Stimulated activated CD4-positive, alpha-beta T cell treated with anti-CD3 and anti-CD28 coated beads, TNF-alpha, amount 100 ng/mL, for 48 hours (primary cell): ENCODE measurements around the gene DHX35.
A peak's percentile ranks its signal among the peaks of the same experiment; 100 is the strongest.

ENCODE experiments used
- DNase-seq, 3 donors: peaks; one replicate each; pipeline ENCODE4 v3.0.0-alpha.2; 2020; ENCODE audit warnings: low read depth in 3 of 3

The DHX35 gene

GRCh38 chr20:38962044-38962927 is at the start of gene DHX35:
Gene DHX35 (plus strand): TSS chr20:38962344. CDS start chr20:38962368, 24 bp downstream.
- peak; percentile 97 to 99 (median 97) for DNase-seq

DNA sequence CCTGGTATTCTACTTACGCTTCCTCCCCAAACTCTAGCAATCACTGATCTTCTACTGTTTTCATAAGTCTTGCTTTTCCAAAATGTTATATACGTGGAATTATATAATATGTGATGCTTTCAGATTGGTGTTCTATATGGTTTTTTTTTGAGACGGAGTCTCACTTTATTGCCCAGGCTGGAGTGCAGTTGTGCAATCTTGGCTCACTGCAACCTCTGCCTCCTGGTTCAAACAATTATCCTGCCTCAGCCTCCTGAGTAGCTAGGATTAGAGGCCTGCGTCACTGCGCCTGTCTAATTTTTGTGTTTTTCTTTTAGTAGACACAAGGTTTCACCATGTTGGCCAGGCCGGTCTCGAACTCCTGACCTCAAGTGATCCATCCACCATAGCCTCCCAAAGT is 46.8 kb upstream of the DHX35 start:
- no peak for DNase-seq

DNA sequence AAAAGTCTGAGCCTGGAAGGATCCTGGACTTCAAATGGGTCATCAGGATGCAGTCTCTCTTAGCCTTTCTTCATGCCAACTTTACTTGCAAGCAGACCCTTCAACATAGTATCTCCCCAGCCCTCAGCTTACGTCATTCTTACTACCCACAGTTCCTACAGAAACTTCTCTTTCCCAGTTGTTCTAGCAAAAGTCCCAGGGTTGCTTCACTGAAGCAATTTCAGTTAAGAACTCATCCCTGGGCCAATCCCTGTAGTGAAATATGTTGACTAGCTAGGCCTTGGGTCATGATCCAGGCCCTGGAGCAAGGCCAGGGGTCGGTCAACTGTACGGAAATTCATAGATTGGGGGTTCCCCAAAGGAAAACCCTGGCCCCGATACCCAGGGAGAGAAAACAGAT is 44.5 kb upstream of the DHX35 start:
- no peak for DNase-seq

GRCh38 chr20:38918172-38918571 is 44.0 kb upstream of the DHX35 start:
- no peak for DNase-seq

DNA sequence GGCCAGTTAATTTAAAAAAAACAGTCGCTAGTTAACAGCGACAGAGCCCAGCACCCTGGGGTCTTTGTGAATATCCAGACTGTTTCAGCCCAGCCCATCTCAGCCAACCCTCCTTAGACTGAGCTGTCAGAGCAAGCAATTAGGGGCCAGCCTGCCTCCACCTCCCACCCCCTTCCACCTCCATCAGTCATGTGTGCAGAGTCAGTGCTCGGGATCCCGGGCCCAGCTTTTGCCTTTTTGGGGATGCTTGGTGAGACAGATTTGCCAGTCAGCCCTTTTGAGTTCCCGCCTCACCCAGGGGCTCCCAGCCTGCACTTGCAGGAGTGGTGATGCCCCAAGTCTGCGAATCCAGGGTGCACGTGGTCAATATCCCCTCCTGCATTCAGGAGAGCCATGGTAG is 42.5 kb upstream of the DHX35 start:
- DNase-seq, result no peak

- DNase-seq, result no peak
Observed at GRCh38 chr20:38920411-38920810, 41.7 kb upstream of the DHX35 start.

DNA sequence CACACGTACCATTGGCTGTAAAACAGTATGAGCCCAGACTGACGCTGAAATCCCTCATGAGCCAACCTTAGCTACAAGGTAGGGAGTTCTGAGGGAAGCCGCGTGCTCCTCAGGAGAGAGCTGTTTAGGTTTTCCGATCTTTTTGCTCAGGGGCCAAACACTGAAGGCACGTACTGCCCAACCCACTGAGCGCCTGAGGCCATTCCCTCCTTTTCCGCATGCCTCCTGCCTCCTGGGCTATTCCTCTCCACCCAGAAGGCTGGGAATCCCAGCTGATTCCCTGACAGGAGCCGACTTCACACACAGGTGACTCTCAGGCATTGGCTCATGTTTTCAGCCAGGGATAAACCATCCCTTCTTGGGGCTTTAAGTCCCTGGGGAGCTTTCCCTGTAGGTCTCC is 41.3 kb upstream of the DHX35 start:
- no peak for DNase-seq

GRCh38 chr20:38924718-38925117 is 37.4 kb upstream of the DHX35 start:
- no peak for DNase-seq

DNA sequence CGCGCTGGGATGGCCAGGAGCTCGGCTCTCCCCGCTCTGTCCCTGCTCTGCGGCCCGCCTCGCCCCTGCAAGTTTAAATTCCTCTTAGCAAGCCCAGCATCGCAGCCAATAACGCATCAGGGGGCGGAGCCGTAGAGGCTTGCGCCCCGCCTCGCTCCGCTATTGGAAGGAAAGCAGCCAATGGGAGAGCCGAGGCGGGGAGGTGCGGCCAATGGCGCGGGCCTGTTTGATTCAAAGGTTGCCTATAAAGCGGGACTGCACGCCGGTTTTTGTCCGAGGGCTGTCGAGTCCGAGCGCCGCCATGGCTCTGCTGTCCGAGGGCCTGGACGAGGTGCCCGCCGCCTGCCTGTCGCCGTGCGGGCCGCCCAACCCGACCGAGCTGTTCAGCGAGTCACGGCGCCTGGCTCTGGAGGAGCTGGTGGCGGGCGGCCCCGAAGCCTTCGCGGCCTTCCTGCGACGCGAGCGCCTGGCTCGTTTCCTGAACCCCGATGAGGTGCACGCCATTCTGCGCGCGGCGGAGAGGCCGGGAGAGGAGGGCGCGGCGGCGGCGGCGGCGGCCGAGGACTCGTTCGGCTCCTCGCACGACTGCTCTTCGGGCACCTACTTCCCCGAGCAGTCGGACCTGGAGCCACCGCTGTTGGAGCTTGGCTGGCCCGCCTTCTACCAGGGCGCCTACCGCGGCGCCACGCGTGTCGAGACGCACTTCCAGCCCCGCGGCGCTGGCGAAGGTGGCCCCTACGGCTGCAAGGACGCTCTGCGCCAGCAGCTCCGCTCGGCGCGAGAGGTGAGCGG is 35.8 kb upstream of the DHX35 start, which contains the start of gene FAM83D:
TSS of gene FAM83D (plus strand) at position 276 of the 792 bp plus-strand sequence. CDS start at position 302, 26 bp downstream.
- peak; percentile 88 to 96 (median 96) for DNase-seq

GRCh38 chr20:38926934-38927616 is 35.1 kb upstream of the DHX35 start:
- DNase-seq, result no peak

GRCh38 chr20:38927902-38928578 is 34.1 kb upstream of the DHX35 start:
- DNase-seq, result no peak

DNA sequence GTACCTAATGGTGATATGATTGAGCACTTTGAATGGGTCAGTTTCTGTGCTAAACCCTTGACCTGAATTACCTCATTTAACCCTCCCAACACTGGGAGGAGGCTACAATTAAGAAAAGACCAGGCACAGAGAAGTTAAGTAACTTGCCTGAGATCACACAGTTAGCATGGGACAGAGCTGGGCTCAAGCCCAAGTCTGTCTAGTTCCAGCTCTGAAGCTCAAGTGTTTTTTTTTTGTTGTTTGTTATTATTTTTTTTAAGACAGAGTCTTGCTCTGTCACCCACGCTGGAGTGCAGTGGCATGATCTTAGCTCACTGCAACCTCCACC is 31.9 kb upstream of the DHX35 start:
- DNase-seq, result no peak

DNA sequence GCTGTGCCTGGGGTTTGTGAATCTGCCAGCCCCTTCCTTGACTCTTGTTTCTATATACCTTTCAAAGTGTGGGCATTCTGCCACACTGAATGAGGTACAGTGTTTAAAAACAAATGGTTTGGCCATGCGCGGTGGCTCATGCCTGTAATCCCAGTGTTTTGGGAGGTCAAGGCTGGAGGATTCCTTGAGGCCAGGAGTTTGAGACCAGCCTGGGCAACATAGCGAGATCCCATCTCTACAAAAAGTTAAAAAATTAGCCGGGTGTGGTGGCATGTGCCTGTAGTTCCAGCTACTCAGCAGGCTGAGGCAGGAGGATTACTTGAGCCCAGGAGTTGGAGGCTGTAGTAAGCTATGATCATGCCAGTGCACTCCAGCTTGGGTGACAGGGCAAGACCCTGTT is 30.2 kb upstream of the DHX35 start:
- no peak for DNase-seq

DNA sequence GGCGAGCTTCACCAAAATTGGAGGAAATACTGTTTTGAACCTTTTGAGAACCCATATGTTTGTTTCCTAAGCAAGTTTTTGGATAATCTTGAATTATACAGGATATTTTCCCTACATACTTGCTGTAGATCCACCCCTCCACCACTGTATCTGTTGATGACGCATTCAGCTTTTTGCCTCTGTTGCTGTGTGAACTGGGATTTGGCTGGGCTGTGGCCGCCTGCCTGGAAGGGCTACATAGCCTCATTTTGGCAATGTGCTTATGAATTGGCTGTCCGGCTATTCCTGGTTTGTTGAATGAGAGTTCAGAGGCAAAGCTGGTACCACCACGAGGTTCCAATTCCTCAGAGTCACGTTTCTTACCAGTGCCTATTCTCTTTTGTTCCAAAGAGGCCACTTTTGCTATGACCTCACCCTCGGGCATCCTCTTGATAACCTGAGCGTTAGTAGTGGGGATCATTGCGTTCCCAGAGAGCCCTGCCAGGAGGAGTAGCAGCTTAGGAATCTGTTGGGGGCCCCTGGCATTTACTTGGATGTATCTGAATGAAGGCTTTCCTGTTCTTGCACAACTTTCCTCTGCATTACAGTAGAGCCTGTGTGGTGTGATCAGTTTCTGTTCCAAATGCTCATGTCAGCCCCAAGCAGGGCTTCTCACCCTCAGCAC is 29.6 kb upstream of the DHX35 start:
- DNase-seq, result no peak

DNA sequence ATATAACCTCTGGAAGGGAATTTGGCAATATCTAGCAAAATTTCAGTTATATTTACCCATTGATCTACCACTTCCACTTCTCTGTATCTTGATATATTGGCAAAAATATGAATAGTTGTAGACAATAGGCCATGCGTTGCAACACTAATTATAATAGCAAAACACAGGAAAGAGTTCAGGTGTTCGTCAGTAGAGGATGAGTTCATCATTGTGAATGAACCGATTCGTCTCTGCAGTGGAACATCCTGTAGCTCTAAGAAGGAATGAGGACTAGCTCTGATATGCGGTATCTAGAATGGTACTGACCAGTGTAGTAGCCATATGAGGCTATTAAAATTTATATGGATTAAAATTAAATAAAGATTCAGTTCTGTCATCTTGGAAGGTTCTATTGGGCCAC is 27.6 kb upstream of the DHX35 start:
- DNase-seq, result no peak

- DNase-seq, result no peak
Observed at GRCh38 chr20:38935285-38935684, 26.9 kb upstream of the DHX35 start.

GRCh38 chr20:38935967-38936407 is 26.2 kb upstream of the DHX35 start:
- no peak for DNase-seq

- no peak for DNase-seq
Observed at GRCh38 chr20:38937000-38937399, 25.1 kb upstream of the DHX35 start.

GRCh38 chr20:38937978-38938473 is 24.1 kb upstream of the DHX35 start:
- no peak for DNase-seq

DNA sequence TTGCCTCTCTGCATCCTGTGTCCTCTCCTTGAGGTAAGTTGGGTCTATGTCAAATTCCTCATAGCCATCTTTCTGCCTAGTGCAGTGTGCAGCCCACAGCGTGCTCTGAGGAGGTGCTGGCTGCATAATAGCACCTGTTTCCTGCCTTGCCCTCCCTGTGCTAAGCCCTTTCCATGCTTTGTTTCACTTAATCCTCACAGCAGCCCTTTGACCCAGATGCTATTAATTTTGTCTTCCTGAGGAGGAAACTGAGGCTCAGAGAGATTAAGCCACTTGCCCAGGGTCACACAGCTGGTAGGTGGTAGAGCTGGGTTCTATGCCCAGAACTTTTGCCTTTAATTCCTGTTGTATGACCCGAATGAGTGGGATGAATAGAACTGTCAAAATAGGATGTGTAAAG is 22.5 kb upstream of the DHX35 start:
- DNase-seq, result no peak

- no peak for DNase-seq
Observed at GRCh38 chr20:38940644-38941043, 21.5 kb upstream of the DHX35 start.
